IMR-90 (cell line): Measurements from ENCODE around the gene VDAC2.

Source experiments
- CEBPB ChIP-seq: IDR thresholded peaks from 2 replicates; pipeline ENCODE4 v1.6.1; 2012; ENCODE audit warnings: low read depth, low read length, improper control_type of control experiment
- CTCF ChIP-seq: conservative IDR thresholded peaks from 2 replicates; pipeline ENCODE4 v1.5.1; 2012; ENCODE audit warnings: mild to moderate bottlenecking, low read depth, low read length, improper control_type of control experiment
- MAFK ChIP-seq: IDR thresholded peaks from 2 replicates; pipeline ENCODE4 v1.6.1; 2012; ENCODE audit warnings: low read depth, low read length, improper control_type of control experiment
- MXI1 ChIP-seq: IDR thresholded peaks from 2 replicates; pipeline ENCODE4 v1.6.1; 2012; ENCODE audit warnings: low read depth, mild to moderate bottlenecking, low read length, moderate library complexity, borderline replicate concordance
- NFE2L2 ChIP-seq: fragments of 150-350 bp; IDR thresholded peaks from 2 replicates; pipeline ENCODE4 v1.6.1; 2016; ENCODE audit warnings: low read depth, mild to moderate bottlenecking, low read length
- RCOR1 ChIP-seq: IDR thresholded peaks from 2 replicates; pipeline ENCODE4 v1.6.1; 2012; ENCODE audit warnings: mild to moderate bottlenecking, low read length, improper control_type of control experiment; ENCODE audit not compliant: insufficient replicate concordance
- USF2 ChIP-seq: fragments of 150-350 bp; IDR thresholded peaks from 2 replicates; pipeline ENCODE4 v1.6.1; 2017; ENCODE audit warnings: mild to moderate bottlenecking, antibody characterized with exemption, low read length, low read depth

- no peak for TF ChIP-seq CTCF
- no peak for TF ChIP-seq RCOR1
- TF ChIP-seq CEBPB = no peak
- TF ChIP-seq MAFK = no peak
- TF ChIP-seq USF2 = no peak
- TF ChIP-seq NFE2L2 = no peak
- TF ChIP-seq MXI1 = no peak
Measured at GRCh38 chr10:75272896-75273295, 62.3 kb downstream of the VDAC2 start.
